HG02763 (cell line): ENCODE data around the gene STUB1.
A peak's percentile ranks its signal among the peaks of the same experiment; 100 is the strongest.

Experiments
- ATAC-seq: cut with Tn5 transposase; IDR thresholded peaks from one replicate; pipeline ENCODE4 v1.9.1; 2021; ENCODE audit warnings: mild to moderate bottlenecking, moderate library complexity; ENCODE audit not compliant: unreplicated experiment

Gene STUB1

GRCh38 chr16:643050-643368, 37.2 kb upstream of the STUB1 start:
- ATAC-seq: no peak

- ATAC-seq: no peak
Observed at GRCh38 chr16:644556-644955, 35.7 kb upstream of the STUB1 start.

GRCh38 chr16:645852-646678, 34.1 kb upstream of the STUB1 start:
- ATAC-seq: no peak

- ATAC-seq: no peak
Observed at GRCh38 chr16:646679-647172, 33.5 kb upstream of the STUB1 start.

- no peak for ATAC-seq
Observed at GRCh38 chr16:647173-647902, 32.9 kb upstream of the STUB1 start.

- ATAC-seq: no peak
Observed at GRCh38 chr16:648071-648780, 32.0 kb upstream of the STUB1 start.

- ATAC-seq: peak; percentile 76
Observed at GRCh38 chr16:648781-649589, 31.2 kb upstream of the STUB1 start, which contains the start of gene WDR90. WDR90 (plus strand) TSS chr16:649365; CDS start chr16:649417, 52 bp downstream.

- ATAC-seq: peak; percentile 9
Observed at GRCh38 chr16:649631-650030, 30.6 kb upstream of the STUB1 start.

GRCh38 chr16:651844-652243, 28.4 kb upstream of the STUB1 start:
- no peak for ATAC-seq

- no peak for ATAC-seq
Observed at GRCh38 chr16:652454-653305, 27.5 kb upstream of the STUB1 start.

GRCh38 chr16:654034-654433, 26.2 kb upstream of the STUB1 start:
- no peak for ATAC-seq

- no peak for ATAC-seq
Observed at GRCh38 chr16:657487-657886, 22.7 kb upstream of the STUB1 start.

GRCh38 chr16:658679-659571, 21.3 kb upstream of the STUB1 start:
- ATAC-seq: no peak

GRCh38 chr16:659618-660017, 20.6 kb upstream of the STUB1 start:
- no peak for ATAC-seq

- ATAC-seq: no peak
Observed at GRCh38 chr16:660132-660458, 20.1 kb upstream of the STUB1 start.

GRCh38 chr16:660459-661183, 19.6 kb upstream of the STUB1 start:
- ATAC-seq: peak; percentile 39

GRCh38 chr16:661184-661821, 18.9 kb upstream of the STUB1 start:
- no peak for ATAC-seq

GRCh38 chr16:662095-662494, 18.1 kb upstream of the STUB1 start:
- ATAC-seq: no peak
